Measurements from ENCODE around the gene AQP3. TPM values are rescaled to one million over a fixed set of nuclear protein-coding genes. Genes with fewer than 3 reads are reported as not detected.

Gene AQP3
- total and polyA plus RNA-seq, 9 of the 15 experiments (the other 6 are each of a cell fraction or from before 2014, with no cell fraction given) = 4.2 to 31.5 (median 17.6) TPM

DNA sequence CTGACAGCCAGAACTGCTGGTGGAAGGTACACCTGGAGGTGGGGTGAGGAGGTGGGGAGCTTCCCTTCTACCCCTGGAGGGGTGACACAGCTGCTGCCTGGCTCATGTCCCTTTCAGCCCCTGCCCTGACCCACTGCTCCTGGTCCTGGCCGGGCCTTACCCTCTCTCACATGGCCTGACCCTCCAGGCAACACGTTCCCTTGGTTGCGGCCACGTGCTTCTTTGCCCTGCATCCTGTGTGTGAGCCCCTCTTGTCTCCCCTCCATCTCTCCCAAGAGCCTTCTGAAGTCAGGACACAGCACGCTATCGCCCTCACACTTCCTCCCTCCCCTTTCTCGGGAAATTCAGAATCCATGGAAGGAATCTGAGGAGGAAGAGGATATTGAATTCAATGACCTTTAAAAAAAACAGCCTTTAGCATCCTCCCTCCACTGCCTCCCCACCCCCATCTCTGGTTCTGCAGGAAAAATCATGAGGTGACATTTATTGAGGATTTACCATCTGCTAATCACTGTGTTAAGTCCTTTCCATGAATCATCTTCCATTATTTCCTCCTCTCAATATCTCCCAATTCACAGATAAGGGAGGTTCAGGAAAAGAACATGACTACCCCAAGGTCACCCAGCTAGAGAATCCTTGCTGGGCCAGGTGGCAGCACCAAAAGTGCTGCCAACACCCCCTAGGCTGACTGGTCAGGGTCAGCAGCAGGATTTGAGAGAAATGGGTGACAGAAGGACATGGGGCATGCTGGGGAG, 8.3 kb downstream of the AQP3 start:
- no peak for ATAC-seq
- Histone ChIP-seq H3K27ac (ENCODE audit: extremely low read depth, low read depth, low read length) (no peak overlapping the region; the same call in 2 of the 3 replicates), H3K9ac (ENCODE audit: insufficient read depth in 1 of 2, low read depth in 2 of 2, low read length in 2 of 2) (peak overlapping the region in 1 of 2 experiments; percentile 71; a peak in 2 of 4 replicates), H3K36me3 (ENCODE audit: control insufficient read depth, insufficient read depth, low read length) (peaks cover 12% of the 10 kb centered on the region; the same call in 1 of the 3 replicates), H3K79me2 (ENCODE audit: control insufficient read depth, insufficient read depth, low read length) (peaks cover 7% of the 10 kb centered on the region; the same call in 2 of the 3 replicates), H3K9me1 (ENCODE audit: control insufficient read depth, insufficient read depth, low read length) (no peaks in the 10 kb centered on the region), H3K4me3 (no peak overlapping the region), H3K27me3 (ENCODE audit: control insufficient read depth in 2 of 2, insufficient read depth in 2 of 2, low read length in 2 of 2) (no peaks in the 10 kb centered on the region), H3K4me1 (replicated peaks in 1 of 2; ENCODE audit: control insufficient read depth in 2 of 2, insufficient read depth in 2 of 2, low read length in 2 of 2) (peaks cover 36 to 60% of the 10 kb centered on the region in 2 experiments), H3K4me2 (ENCODE audit: insufficient read depth, low read length) (no peak overlapping the region), H2AFZ (ENCODE audit: low read depth, low read length) (no peak overlapping the region), H4K20me1 (replicated peaks; ENCODE audit: control insufficient read depth, insufficient read depth, low read length) (no peaks in the 10 kb centered on the region), H3K9me3 (replicated peaks; ENCODE audit: control insufficient read depth, insufficient read depth, low read depth, low read length) (no peaks in the 10 kb centered on the region)
- no peak for FAIRE-seq
- no peak for DNase-seq (ENCODE audit: extremely low read depth in 1 of 4, low spot score in 3 of 4)
- in situ Hi-C loops (cut with MboI) = no loop called here
- no peak for TF ChIP-seq THRAP3 (IDR thresholded peaks at IDR 0.05; ENCODE audit: borderline replicate concordance)
- no peak for TF ChIP-seq HDAC6 (IDR thresholded peaks at IDR 0.05; ENCODE audit: low read depth, low read length)
- TF ChIP-seq KDM5B (IDR thresholded peaks at IDR 0.05; ENCODE audit: insufficient replicate concordance, low read depth, low read length) = no peak
- TF ChIP-seq ZKSCAN3 (CRISPR knock-in tag; IDR thresholded peaks at IDR 0.05) = no peak
- no peak for TF ChIP-seq ZEB2 (IDR thresholded peaks at IDR 0.05)
- TF ChIP-seq GATAD2A (IDR thresholded peaks at IDR 0.05) = no peak
- intact Hi-C loops (cut with micrococcal nuclease) = no loop called here
- CTCF ChIA-PET (ENCODE audit: low intra/inter-chr PET ratio) = no interaction called here
- 75% methylated on average over 7 of the region's 7 CpGs for WGBS (ENCODE audit: insufficient coverage, low coverage, missing lambda C conversion rate)
- no TSS peak for BruUV-seq (replicated peaks)
- POLR2A ChIA-PET = no interaction called here

All from K562 (cell line).